ENCODE results near the gene CRLF3. TPM values are rescaled to one million over a fixed set of nuclear protein-coding genes. Genes with fewer than 3 reads are reported as not detected.

CRLF3 gene
- total RNA-seq, 1 donor from 2014 or later: 10.0 TPM

DNA sequence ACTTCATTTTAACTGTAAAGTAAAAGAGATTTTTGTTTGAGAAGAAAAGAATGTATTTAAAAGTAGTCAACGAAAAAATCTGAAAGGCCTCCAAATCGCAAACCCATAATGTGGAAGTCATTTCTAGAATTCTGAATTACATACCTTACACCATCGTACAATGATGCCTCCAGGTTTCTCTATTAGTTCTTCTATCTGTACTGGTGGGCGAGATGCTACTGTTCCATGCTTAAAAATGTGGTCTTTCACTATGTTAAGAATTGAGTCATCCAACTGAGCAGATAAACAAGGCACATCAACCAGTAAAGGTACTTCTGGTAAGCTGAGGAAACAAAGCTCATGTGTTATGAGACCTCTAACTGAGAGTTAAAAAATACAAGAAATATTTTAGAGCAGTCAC, 28.5 kb downstream of the CRLF3 start:
- no peak for DNase-seq (ENCODE audit: low spot score in 2 of 2)
- Histone ChIP-seq H3K4me1 (no peaks in the 10 kb centered on the region), H3K9me3 (no peaks in the 10 kb centered on the region), H3K27ac (no peak overlapping the region), H3K4me3 (no peak overlapping the region), H3K27me3 (no peaks in the 10 kb centered on the region), H3K36me3 (peaks cover 57 to 73% of the 10 kb centered on the region in 2 donors)
- TF ChIP-seq, protein P1, sequence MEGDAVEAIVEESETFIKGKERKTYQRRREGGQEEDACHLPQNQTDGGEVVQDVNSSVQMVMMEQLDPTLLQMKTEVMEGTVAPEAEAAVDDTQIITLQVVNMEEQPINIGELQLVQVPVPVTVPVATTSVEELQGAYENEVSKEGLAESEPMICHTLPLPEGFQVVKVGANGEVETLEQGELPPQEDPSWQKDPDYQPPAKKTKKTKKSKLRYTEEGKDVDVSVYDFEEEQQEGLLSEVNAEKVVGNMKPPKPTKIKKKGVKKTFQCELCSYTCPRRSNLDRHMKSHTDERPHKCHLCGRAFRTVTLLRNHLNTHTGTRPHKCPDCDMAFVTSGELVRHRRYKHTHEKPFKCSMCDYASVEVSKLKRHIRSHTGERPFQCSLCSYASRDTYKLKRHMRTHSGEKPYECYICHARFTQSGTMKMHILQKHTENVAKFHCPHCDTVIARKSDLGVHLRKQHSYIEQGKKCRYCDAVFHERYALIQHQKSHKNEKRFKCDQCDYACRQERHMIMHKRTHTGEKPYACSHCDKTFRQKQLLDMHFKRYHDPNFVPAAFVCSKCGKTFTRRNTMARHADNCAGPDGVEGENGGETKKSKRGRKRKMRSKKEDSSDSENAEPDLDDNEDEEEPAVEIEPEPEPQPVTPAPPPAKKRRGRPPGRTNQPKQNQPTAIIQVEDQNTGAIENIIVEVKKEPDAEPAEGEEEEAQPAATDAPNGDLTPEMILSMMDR (IDR thresholded peaks at IDR 0.05): no peak
- intact Hi-C loops (cut with DNase I): no loop called here

DNA sequence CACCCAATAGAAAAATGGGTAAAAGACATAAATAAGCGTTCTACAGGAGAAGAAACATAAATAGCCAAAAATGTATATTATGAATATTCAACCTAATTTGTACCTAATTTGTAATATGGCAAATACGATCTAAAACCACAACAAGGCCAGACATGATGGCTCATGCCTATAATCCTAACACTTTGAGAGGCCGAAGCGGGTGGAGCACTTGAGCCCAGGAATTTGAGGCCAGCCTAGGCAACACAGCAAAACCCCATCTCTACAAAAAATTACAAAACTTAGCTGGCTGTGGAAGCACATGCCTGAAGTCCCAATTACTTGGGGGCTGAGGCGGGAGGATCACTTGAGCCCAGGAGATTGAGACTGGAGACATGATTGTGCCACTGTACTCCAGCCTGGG, 30.1 kb downstream of the CRLF3 start:
- TF ChIP-seq, protein P1 (IDR thresholded peaks at IDR 0.05): no peak
- Histone ChIP-seq H3K4me1 (no peaks in the 10 kb centered on the region), H3K27ac (no peak overlapping the region), H3K9me3 (no peaks in the 10 kb centered on the region), H3K36me3 (peaks cover 52 to 65% of the 10 kb centered on the region in 2 donors), H3K4me3 (no peak overlapping the region), H3K27me3 (no peaks in the 10 kb centered on the region)
- DNase-seq (ENCODE audit: low spot score in 2 of 2): no peak
- intact Hi-C loops (cut with DNase I): no loop called here

DNA sequence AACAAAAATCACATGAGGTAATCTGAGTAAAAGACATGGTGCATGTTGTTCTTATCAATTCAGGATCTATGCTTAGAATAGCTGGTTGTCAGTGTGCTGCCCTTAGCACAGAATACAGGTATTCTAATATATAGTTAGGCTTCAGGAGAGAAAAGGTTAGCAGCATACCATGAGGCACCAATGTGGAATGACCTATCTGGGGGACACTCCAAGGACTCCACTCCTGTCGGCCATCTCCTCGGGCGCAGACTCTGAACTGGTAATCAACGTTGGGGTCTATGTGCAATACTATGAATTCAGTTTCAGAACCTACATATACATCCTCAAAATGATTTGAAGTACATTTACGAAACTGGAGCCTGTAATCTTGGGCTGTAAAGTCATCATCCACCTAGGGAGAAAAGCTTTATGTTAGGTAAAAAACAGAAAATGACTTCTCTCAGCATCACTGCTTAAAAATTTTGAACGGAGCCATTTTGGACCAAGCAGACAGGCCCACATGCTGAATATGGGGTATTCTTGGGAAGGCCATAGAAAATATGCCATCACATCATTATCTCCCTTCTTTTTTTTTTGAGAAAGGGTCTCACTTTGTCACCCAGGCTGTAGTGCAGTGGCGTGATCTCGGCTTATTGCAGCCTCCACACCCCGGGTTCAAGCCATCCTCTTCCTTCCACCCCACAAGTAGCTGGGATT, 31.1 kb downstream of the CRLF3 start:
- Histone ChIP-seq H3K4me1 (no peaks in the 10 kb centered on the region), H3K4me3 (no peak overlapping the region), H3K36me3 (peaks cover 50 to 66% of the 10 kb centered on the region in 2 donors), H3K9me3 (no peaks in the 10 kb centered on the region), H3K27me3 (no peaks in the 10 kb centered on the region), H3K27ac (no peak overlapping the region)
- intact Hi-C loops (cut with DNase I): no loop called here
- DNase-seq (ENCODE audit: low spot score in 2 of 2): no peak
- TF ChIP-seq, protein P1 (IDR thresholded peaks at IDR 0.05): no peak

DNA sequence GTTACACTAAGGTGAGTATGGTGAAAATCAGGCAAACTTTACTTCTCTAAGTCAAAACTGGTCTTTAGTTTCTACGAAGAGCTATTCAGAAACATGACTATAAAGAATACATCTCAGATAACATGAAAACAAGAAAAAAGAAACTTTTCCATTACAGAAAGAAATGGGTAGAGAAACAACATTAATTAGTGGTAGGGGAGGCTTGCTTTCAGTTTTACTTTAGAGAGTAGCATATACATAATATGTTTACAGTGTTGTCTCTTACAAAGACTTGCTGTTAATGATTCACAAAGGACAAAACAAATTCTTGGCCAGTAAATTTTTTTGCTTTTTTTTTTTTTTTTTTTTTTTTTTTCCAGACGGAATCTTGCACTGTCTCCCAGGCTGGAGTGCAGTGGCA, 34.2 kb downstream of the CRLF3 start:
- TF ChIP-seq, protein P1 (IDR thresholded peaks at IDR 0.05): no peak
- Histone ChIP-seq H3K4me1 (no peaks in the 10 kb centered on the region), H3K27ac (no peak overlapping the region), H3K27me3 (no peaks in the 10 kb centered on the region), H3K36me3 (peaks cover 39 to 69% of the 10 kb centered on the region in 2 donors), H3K9me3 (no peaks in the 10 kb centered on the region), H3K4me3 (no peak overlapping the region)
- no peak for DNase-seq (ENCODE audit: low spot score in 2 of 2)
- intact Hi-C loops (cut with DNase I): no loop called here

DNA sequence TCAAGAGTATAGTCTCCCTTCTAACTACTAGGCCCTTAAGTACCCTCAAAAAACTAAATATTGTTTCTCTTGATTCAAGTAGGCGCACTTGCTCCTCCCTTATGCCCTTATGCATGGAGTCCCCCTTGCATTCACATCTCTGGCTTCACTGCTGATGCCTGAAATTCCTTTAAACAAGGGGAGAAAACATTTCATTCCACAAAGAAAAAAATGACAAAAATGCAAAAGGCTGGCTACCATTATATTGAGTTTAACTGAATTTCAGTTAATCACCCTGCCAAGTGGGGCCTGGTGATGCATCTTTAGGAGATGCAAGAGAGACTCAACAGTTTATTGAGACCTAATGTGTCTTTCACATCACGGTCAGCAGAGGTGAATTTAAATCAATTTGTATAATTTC, 35.6 kb downstream of the CRLF3 start:
- H3K36me3 ChIP-seq: peaks cover 38 to 67% of the 10 kb centered on the region in 2 donors
- TF ChIP-seq, protein P1 (IDR thresholded peaks at IDR 0.05): no peak
- no peak overlapping the region for H3K4me3 ChIP-seq
- no peak for DNase-seq (ENCODE audit: low spot score in 2 of 2)
- H3K4me1 ChIP-seq: no peaks in the 10 kb centered on the region
- H3K27me3 ChIP-seq: no peaks in the 10 kb centered on the region
- intact Hi-C loops (cut with DNase I): no loop called here
- H3K27ac ChIP-seq: no peak overlapping the region
- H3K9me3 ChIP-seq: no peaks in the 10 kb centered on the region

Data from ascending aorta (tissue), 2 donors.